Omental fat pad (tissue), 4 donors: Measurements from ENCODE around the gene IFT74. TPM values are rescaled to one million over a fixed set of nuclear protein-coding genes. Genes with fewer than 3 reads are reported as not detected.

Experiments
- ATAC-seq: fragments of 150-250 bp; one replicate; pipeline ENCODE4 v1.9.1; 2016; ENCODE audit warnings: mild to moderate bottlenecking, moderate library complexity; ENCODE audit not compliant: low FRiP score
- DNase-seq: peaks from one replicate; pipeline ENCODE4 v3.0.0-alpha.2; 2019; ENCODE audit warnings: low spot score
- total RNA-seq, 4 donors: library from RNA; depleted of rRNA; stranded (reverse); fragments of >200 nt; gene quantifications; one replicate each; pipeline ENCODE4 v1.1.0, GENCODE V29; 2016
- TF ChIP-seq, protein P1 (sequence below), 3 donors: fragments of 450-650 bp; IDR thresholded peaks; one replicate each; pipeline ENCODE4 v1.5.1; 2016 to 2017; ENCODE audit warnings: antibody characterized with exemption in 3 of 3, mild to moderate bottlenecking in 3 of 3, moderate library complexity in 2 of 3

Gene IFT74
- total RNA-seq, 4 donors from 2014 or later: 5.3 to 13.0 (median 10.5) TPM

DNA sequence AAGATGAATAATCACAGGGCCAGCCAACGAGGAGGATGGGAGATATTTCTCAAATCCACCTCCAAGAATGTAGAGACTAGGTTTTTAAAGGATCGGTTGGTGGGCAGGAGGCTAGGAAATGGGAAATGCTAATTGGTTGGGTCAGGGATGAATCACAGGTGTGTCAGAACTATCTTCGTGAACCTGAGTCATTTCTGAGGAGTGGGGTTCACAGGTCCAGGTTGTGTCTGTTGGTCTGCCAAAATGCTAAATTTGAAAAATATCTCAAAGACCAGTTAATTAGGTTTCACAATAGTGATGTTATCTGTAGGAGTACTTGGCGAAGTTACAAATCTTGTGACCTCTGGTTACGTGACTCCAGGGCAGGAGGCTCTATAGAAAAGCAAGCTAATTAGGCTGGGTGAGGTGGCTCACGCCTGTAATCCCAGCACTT lies 6.6 kb upstream of the IFT74 start:
- no peak for DNase-seq
- TF ChIP-seq, protein P1, sequence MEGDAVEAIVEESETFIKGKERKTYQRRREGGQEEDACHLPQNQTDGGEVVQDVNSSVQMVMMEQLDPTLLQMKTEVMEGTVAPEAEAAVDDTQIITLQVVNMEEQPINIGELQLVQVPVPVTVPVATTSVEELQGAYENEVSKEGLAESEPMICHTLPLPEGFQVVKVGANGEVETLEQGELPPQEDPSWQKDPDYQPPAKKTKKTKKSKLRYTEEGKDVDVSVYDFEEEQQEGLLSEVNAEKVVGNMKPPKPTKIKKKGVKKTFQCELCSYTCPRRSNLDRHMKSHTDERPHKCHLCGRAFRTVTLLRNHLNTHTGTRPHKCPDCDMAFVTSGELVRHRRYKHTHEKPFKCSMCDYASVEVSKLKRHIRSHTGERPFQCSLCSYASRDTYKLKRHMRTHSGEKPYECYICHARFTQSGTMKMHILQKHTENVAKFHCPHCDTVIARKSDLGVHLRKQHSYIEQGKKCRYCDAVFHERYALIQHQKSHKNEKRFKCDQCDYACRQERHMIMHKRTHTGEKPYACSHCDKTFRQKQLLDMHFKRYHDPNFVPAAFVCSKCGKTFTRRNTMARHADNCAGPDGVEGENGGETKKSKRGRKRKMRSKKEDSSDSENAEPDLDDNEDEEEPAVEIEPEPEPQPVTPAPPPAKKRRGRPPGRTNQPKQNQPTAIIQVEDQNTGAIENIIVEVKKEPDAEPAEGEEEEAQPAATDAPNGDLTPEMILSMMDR (IDR thresholded peaks at IDR 0.05): no peak
- ATAC-seq: no peak

DNA sequence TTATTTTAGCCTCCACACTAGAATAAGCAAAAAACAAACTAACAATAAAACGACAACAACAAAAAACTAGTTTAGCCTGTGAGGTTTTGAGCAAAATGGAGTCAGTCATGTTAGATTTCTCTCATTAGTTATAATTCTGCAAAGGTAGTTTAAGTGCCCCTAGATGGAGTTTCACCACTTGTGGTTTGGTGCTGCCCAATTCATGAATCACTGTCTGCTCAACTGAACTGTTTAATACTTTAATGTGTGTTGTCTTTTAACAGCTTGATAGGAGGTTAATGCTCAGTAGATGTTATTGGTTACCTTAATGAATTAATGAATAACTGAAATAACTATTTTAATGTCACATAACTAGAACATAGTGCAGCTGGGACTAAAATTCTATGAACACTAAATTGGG lies 5.7 kb upstream of the IFT74 start:
- TF ChIP-seq, protein P1 (IDR thresholded peaks at IDR 0.05): no peak
- DNase-seq: no peak
- ATAC-seq: no peak

GRCh38 chr9:26951794-26952193 lies 4.4 kb upstream of the IFT74 start:
- DNase-seq: no peak
- TF ChIP-seq, protein P1 (IDR thresholded peaks at IDR 0.05): no peak
- no peak for ATAC-seq

- DNase-seq (no peak), ATAC-seq (no peak)
- TF ChIP-seq, protein P1 (IDR thresholded peaks at IDR 0.05): no peak
These were observed 2.1 kb upstream of the IFT74 start for GRCh38 chr9:26954050-26954508.

- DNase-seq (no peak), ATAC-seq (no peak)
- TF ChIP-seq, protein P1 (IDR thresholded peaks at IDR 0.05): no peak
These were observed 849 bp upstream of the IFT74 start for GRCh38 chr9:26955222-26955903.

GRCh38 chr9:26956860-26957233 lies 635 bp downstream of the IFT74 start:
- TF ChIP-seq, protein P1 (IDR thresholded peaks at IDR 0.05): no peak
- ATAC-seq (no peak), DNase-seq (no peak)

GRCh38 chr9:26971721-26972120 lies 15.5 kb downstream of the IFT74 start:
- DNase-seq (no peak), ATAC-seq (no peak)
- TF ChIP-seq, protein P1 (IDR thresholded peaks at IDR 0.05): no peak
